Neuron (in vitro differentiated cells): ENCODE results near the gene TRIO.

ENCODE experiments used
- H2AFZ ChIP-seq: one replicate; pipeline ENCODE4 v1.6.1; 2013; ENCODE audit warnings: low read depth, mild to moderate bottlenecking, inconsistent platforms, low read length, moderate library complexity
- H3K27me3 ChIP-seq: one replicate; pipeline ENCODE4 v1.6.1; 2013; ENCODE audit warnings: low read length; ENCODE audit not compliant: insufficient read depth
- H3K36me3 ChIP-seq: one replicate; pipeline ENCODE4 v1.6.1; 2013; ENCODE audit warnings: low read length; ENCODE audit not compliant: insufficient read depth
- H3K4me1 ChIP-seq: one replicate; pipeline ENCODE4 v1.6.1; 2013; ENCODE audit warnings: low read length; ENCODE audit not compliant: insufficient read depth
- H3K4me3 ChIP-seq: 2 replicates; pipeline ENCODE4 v1.5.1; 2013; ENCODE audit warnings: mild to moderate bottlenecking, low read length, moderate library complexity
- H3K9me3 ChIP-seq: one replicate; pipeline ENCODE4 v1.6.1; 2013; ENCODE audit warnings: low read length

TRIO gene

DNA sequence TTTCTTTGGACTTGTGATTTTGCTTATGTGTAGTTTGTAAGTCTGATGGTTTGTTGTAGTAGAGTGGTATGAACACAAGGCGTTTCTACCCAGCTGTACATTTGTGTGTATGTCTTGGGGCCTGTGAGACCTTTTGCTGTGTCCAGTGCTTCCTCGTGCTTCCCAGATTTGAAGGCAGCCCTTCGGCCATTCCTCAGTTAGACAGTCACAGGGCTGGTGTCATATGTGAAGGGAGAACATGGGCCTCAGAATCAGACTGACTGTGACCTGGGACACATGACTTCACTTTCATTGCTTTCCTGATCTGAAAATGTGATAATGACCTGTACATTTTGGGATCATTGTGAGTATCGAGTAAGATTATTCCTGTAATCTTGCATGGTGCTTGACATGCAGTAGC is 140.0 kb downstream of the TRIO start:
- Histone ChIP-seq H3K36me3 (peaks cover 27% of the 10 kb centered on the region), H3K4me3 (no peak overlapping the region), H3K4me1 (peaks cover 23% of the 10 kb centered on the region), H3K9me3 (no peaks in the 10 kb centered on the region), H3K27me3 (no peaks in the 10 kb centered on the region), H2AFZ (no peak overlapping the region)

DNA sequence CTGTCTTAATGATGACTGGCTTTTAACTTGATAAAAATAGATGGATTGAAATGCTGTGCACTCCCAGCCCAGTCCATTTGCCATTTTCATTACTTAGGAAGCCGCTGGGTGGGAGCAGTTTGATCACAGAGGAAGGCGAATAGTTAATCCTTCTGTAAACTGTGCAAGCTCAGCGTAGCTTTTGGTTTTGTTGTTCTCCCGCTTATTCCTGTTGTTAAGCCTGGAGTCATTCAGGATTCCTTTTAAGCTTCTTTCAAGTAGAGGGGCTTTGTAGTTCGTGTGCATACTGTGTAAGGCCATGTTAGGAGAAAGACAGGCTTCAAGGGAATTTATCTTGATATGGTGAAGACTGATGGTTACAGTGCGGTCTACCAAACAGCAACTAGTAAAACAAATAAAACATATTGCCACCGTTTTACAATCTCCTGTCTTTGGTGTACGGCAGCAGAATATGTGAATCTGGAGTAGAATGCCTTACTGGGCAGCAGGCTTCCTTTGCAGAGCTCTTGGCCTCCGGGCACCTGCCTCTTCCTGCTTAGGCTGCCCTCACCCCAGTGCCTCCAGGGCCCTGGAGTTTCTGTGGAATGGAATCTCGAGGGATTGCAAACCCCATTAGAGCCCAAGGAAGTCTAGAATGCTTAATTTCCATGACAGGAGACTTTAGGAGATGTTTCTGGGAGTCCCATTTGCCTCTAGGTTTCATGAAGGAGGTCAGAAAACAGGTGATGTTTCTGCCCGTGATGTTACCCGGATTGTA is 141.4 kb downstream of the TRIO start:
- no peak overlapping the region for H2AFZ ChIP-seq
- H3K4me1 ChIP-seq, result peaks cover 23% of the 10 kb centered on the region
- no peaks in the 10 kb centered on the region for H3K9me3 ChIP-seq
- no peaks in the 10 kb centered on the region for H3K27me3 ChIP-seq
- peaks cover 34% of the 10 kb centered on the region for H3K36me3 ChIP-seq
- H3K4me3 ChIP-seq, result no peak overlapping the region

DNA sequence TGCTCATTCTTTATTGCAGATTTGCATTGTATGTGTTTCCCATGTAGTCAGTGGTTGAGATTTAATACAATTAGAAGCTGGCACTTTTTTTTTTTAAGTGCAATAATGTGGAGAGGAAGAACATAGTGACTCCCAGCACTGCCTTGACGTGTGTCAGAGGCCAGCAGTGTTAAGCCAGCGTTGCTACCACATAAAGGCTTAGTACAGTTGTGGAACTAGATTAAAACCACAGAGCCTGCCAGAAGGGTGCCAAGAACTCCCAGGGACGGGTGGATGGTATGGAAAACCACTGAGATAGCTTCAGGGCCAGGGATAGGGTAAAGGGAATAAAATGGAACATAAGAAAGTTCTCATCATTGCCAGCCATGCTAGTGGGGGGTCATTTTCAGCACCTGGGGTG is 142.9 kb downstream of the TRIO start:
- no peaks in the 10 kb centered on the region for H3K9me3 ChIP-seq
- no peak overlapping the region for H3K4me3 ChIP-seq
- H3K27me3 ChIP-seq, result no peaks in the 10 kb centered on the region
- no peak overlapping the region for H2AFZ ChIP-seq
- peaks cover 23% of the 10 kb centered on the region for H3K4me1 ChIP-seq
- H3K36me3 ChIP-seq, result peaks cover 39% of the 10 kb centered on the region

DNA sequence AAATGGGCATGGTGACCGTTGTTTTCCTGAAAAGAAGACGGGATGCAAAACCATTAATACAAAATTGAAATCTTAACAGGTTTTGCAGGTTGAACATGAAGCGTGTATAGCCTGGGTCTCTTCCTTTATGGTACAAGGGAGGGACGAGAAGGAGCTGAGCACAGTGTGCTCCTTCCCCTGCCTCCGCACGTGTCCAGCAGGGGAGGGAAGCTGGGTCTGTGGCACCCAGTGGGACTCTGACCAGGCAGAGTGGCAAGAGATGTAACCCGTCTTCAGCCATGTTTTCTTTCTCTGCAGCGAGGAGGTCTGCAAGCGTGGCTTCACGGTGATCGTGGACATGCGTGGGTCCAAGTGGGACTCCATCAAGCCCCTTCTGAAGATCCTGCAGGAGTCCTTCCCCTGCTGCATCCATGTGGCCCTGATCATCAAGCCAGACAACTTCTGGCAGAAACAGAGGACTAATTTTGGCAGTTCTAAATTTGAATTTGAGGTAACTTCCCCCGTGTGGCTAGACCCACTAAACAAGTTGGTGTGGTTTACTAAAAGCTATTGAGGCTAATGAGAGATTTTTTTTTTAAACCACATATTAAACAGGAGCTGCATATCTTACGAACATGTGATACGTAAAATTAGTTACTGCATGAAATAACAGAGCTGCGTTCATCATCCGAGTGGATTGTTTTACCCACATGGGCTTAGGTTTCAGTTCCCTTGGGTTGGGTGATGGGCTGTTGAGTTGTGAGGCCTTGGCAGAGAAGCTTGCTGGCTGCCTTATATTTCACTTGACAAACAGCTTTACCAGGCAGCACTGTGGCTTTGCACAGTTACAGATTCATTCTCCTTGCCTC is 143.7 kb downstream of the TRIO start:
- Histone ChIP-seq H3K4me1 (peaks cover 23% of the 10 kb centered on the region), H3K36me3 (peaks cover 38% of the 10 kb centered on the region), H3K9me3 (no peaks in the 10 kb centered on the region), H2AFZ (no peak overlapping the region), H3K4me3 (no peak overlapping the region), H3K27me3 (no peaks in the 10 kb centered on the region)

DNA sequence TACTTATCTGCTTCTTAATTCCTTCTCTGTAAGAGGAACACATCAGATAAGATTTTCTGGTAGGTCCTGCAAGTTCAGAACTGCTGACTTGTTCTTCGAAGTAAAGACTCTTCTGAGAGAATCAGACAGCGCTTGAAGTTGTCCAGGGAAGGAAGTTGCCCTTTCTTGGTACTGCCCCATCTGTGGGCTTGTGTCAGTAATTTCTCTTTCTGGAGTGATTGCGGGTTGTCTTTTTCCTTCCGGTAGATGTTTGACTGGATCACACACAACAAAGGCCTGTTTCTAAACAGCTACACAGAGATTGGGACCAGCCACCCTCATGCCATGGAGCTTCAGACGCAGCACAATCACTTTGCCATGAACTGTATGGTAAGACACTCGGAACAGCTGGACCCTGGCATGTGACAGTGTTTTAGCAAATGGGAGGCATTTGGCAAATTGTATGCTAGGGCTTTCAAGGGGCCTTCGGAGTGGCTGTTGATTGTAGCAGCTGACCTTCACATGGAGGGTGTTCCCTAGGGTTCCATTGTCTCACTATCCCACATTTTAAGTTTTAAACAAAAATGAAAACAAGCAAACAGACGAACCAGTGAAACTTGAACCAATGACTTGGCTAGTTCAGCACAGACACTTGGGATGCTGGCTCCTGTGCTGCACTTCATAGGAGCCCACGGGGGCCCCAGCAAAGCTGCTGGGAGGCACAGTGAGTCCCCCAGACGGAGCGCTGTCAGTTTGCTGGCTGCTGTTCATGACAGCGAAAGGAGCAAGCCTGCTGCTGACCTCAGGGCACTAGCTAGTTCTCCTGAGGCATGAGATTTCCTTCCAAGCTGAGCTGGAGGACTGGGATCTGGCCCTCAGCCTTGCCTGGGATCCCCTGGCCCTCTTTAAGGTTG is 149.9 kb downstream of the TRIO start:
- peaks cover 53% of the 10 kb centered on the region for H3K36me3 ChIP-seq
- no peaks in the 10 kb centered on the region for H3K27me3 ChIP-seq
- no peak overlapping the region for H2AFZ ChIP-seq
- H3K4me3 ChIP-seq, result no peak overlapping the region
- H3K4me1 ChIP-seq, result no peaks in the 10 kb centered on the region
- no peaks in the 10 kb centered on the region for H3K9me3 ChIP-seq

DNA sequence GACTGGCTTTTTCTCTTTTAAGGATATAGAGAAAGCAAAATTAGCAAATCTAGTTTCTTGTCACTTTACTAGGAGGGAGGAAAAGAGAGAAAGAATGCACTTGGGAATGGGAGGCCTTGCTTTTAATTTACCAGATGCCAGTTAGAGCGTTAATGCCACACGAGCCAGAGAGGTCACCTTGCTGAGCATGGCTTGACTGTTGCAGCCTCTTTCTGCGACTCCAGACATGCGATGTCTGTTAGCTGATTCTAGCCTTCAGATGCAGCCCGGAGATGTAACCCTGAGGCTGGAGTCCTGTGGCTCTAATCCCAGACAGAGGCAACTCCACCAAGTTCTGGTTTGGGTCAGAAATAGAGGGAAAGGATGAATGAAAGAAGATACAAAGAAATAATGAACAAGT is 152.5 kb downstream of the TRIO start:
- H3K4me1 ChIP-seq, result no peaks in the 10 kb centered on the region

DNA sequence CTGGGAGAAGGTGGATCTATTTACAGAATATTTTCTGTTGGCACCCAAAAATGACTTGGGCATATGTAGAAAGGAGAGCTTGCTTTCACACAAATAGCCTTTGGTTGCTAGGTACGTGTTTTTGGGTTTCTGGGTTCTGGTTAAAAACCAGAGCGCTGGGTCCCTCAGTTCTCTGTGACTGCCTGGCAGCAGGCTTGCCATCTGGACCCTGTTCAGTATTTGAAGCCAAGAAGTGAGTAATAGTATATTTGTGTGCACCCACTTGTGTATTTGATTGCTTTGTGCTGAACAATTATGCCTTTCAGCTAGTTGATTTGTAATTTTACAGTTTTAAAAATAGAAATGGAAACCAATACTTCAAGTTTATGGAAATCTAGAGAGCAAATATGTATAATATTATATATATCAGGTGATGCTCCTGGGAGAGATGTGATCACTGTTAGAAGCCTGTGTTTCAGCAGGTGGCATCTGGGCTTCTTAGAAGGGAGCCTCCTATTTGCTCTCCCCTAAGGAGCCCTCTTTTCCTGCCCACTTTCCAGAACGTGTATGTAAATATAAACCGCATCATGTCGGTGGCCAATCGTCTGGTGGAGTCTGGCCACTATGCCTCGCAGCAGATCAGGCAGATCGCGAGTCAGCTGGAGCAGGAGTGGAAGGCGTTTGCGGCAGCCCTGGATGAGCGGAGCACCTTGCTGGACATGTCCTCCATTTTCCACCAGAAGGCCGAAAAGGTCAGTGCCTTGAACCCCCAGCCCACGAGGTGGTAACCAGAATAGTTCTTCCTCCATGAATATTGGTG is 153.6 kb downstream of the TRIO start:
- Histone ChIP-seq H3K36me3 (peaks cover 59% of the 10 kb centered on the region), H3K27me3 (no peaks in the 10 kb centered on the region), H3K9me3 (no peaks in the 10 kb centered on the region), H3K4me1 (no peaks in the 10 kb centered on the region), H3K4me3 (no peak overlapping the region), H2AFZ (no peak overlapping the region)

More for the DNA sequence above, 152.5 kb downstream of the TRIO start:
- Histone ChIP-seq H3K4me3 (no peak overlapping the region), H3K27me3 (no peaks in the 10 kb centered on the region), H2AFZ (no peak overlapping the region), H3K36me3 (peaks cover 54% of the 10 kb centered on the region), H3K9me3 (no peaks in the 10 kb centered on the region)

DNA sequence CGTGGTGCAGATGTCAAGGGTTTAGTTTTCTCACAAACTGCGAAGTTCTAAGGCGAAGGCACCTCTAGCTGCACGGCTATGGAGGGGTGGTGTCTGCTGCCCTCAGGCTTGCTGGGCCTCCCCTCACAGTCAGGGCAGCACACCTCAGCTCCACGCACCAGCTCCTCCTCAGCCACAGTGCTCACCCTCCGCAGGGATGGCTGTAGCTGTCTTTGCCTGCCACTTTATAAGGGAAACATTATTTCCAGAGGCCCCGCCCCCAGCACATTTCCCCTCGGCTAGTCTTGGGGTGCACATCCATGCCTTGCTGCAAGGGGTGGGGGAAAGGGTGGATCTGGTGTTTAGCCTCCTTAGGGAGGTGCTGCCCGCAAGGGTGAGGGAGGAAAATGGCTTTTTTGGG is 154.6 kb downstream of the TRIO start:
- Histone ChIP-seq H3K36me3 (peaks cover 60% of the 10 kb centered on the region), H3K4me1 (no peaks in the 10 kb centered on the region)

DNA sequence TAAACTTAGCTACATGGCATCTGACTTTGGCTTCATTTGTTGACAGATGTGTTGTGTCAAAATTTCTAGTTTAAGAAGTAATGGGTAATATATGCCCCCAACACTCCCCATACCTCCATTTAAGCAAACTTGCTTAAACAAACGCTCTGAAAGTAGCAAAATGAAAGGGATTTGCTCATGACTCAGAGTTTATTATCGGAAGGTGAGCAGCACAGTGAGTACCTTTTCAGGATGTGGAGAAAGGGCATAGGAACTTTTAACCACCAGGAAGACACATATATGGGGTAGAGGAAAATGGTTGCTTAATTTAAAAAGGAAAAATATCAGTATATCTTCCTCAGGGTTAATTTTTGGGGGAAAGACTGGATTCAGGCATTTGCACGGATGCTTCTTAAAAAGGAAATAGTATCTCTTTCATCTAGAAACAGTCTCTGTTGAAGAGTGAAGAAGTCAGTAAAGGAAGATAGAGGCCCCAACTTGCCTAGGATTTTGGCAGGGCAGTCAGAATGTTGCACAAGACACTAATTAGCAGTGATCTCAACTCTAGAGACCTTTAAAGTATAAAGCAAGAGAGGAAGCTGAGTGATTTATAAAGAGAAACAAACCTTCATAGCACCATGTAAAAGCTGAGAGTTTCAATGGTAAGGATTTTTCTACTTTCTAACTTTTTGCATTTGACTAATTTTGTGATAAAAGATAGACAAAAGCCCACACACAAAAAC is 155.1 kb downstream of the TRIO start:
- Histone ChIP-seq H3K9me3 (no peaks in the 10 kb centered on the region), H3K4me3 (no peak overlapping the region), H3K36me3 (peaks cover 54% of the 10 kb centered on the region), H3K27me3 (no peaks in the 10 kb centered on the region), H2AFZ (no peak overlapping the region), H3K4me1 (no peaks in the 10 kb centered on the region)

More for the DNA sequence above, 154.6 kb downstream of the TRIO start:
- H3K9me3 ChIP-seq, result no peaks in the 10 kb centered on the region
- no peak overlapping the region for H3K4me3 ChIP-seq
- no peaks in the 10 kb centered on the region for H3K27me3 ChIP-seq
- H2AFZ ChIP-seq, result no peak overlapping the region

DNA sequence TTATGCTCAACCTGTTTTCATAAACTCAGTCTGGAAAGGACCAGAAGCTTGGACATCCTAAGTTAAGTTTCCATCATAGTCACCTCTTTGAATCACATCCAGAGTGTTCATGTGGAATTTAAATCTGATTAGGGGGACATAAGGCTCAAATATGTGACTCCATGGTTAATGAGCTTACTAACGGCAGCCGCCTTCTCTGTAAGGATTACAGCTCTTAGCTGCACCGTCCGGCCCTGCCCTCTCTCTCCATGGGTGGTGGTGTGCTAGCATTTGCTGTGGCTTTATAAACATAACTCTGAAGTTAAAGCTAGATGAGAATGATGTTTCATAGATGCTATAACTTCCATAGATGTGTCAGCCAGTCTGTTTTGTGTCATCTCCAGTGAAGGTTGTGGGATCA is 156.5 kb downstream of the TRIO start:
- H3K27me3 ChIP-seq, result no peaks in the 10 kb centered on the region
- H3K4me1 ChIP-seq, result no peaks in the 10 kb centered on the region
- H3K4me3 ChIP-seq, result no peak overlapping the region
- no peak overlapping the region for H2AFZ ChIP-seq
- no peaks in the 10 kb centered on the region for H3K9me3 ChIP-seq
- peaks cover 46% of the 10 kb centered on the region for H3K36me3 ChIP-seq

DNA sequence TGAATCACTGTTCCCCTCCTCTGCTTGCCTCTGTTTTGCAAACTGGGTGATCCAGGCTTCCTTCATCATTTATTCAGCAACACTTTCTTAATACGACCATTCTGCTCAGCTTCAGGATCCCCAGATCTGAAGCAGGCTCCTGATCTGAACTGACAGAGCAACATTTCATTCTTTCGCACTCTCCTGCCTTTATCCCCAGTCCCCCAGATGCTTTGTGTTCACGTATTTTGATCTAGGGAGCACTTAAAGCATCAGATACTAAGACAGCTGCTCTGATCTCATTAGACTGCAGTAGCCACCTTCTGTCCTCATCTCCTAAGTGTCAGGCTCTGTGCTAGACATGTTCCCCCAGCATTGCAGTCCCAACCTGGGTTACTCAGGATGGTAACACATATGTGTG is 158.0 kb downstream of the TRIO start:
- H2AFZ ChIP-seq, result no peak overlapping the region
- no peaks in the 10 kb centered on the region for H3K9me3 ChIP-seq
- H3K4me1 ChIP-seq, result no peaks in the 10 kb centered on the region
- H3K36me3 ChIP-seq, result peaks cover 41% of the 10 kb centered on the region
- no peaks in the 10 kb centered on the region for H3K27me3 ChIP-seq
- H3K4me3 ChIP-seq, result no peak overlapping the region

DNA sequence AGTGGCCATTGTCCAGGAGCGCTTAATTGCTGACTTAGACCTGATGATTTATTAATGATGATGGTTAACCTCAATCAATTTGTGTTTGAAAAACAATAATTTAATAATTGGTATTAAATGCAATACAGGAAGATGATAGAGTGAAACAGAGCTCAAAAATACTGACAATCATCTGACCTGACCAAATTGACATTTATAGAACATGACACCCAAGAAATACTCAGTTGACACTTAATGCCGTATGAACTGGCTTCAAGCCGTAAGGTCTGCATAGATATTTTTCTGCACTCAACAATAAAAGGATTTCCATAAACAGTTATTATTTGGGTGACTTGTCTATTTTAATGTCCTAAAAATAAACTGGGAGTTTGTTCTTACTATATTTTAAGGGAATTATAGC is 159.2 kb downstream of the TRIO start:
- H3K9me3 ChIP-seq, result no peaks in the 10 kb centered on the region
- H3K4me3 ChIP-seq, result no peak overlapping the region
- no peak overlapping the region for H2AFZ ChIP-seq
- H3K36me3 ChIP-seq, result peaks cover 39% of the 10 kb centered on the region
- H3K4me1 ChIP-seq, result no peaks in the 10 kb centered on the region
- H3K27me3 ChIP-seq, result no peaks in the 10 kb centered on the region
